NCI-H446 (cell line): ENCODE data around the gene KYNU.
"Not testable (repeated sequence)": the region's sequence is repeated elsewhere in the genome, so short reads cannot be mapped to it uniquely, and the experiment has no call there.

Experiments
- DNase-seq, 2 experiments: peaks; one replicate each; lab custom pipeline; 2025; lab: John Stamatoyannopoulos, UW

The KYNU gene

DNA sequence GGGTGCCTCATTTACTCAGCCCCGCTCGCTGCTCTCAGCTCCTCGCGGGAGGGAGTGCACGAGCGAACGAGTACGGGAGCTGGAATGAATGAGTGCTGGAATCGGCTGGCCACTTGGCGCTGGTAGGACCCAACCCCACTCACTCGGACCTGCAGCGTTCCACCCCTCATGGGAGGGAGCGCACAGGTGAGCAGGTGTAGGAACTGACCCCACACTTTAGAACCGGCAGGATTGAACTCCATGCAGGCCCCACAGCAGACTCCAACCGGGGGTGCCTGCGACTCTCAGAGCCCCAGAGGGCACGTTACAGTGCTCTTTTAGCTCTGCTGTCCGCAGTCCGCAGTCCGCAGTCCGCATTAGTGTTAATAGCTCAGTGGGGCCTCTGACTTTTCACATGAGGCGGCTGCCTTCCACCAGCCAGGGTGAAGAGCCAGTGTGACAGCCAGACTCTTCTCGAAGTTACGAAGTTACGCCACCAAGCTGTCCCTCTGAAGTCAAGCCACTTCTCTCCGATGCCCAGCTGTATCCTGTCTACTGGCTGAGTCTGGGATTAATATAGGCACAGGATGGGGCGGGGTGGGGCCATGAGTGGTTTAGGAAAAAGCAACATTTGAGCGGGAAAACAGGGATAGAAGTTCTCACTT, 149.1 kb downstream of the KYNU start:
- no peak for DNase-seq

DNA sequence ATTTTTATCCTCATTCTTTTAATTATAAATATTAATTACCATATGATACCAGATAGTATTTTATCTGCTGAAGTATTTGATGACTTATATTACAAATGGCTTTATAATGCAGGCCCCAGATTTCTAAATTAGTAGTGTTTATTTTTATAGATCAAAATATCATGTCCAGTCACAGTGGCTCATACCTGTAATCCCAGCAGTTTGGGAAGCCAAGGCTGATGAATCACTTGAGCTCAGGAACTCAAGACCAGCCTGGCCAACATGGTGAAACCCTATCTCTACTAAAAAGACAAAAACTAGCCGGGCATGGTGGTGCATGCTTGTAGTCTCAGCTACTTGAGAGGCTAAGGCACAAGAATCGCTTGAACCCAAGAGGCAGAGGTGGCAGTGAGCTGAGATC, 151.7 kb downstream of the KYNU start:
- DNase-seq = no peak

DNA sequence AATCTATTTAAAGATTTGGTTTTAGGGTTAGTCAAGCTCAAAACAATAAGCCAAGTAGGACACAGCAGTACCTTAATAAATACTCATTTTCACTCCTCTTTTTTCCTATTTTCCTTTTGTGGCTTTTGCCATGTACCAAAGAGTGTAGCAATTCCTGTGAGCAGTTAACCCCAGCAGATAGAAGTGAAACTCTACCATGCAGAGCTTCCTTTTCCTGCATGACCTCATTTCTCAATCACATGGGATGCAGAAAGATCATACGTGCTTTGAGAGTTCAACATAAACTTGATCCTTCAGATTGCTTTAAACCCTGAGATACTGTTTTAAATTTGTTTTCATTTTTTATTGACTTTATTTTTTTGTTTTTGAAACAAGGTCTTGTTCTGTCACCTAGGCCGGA, 152.7 kb downstream of the KYNU start:
- DNase-seq = no peak

DNA sequence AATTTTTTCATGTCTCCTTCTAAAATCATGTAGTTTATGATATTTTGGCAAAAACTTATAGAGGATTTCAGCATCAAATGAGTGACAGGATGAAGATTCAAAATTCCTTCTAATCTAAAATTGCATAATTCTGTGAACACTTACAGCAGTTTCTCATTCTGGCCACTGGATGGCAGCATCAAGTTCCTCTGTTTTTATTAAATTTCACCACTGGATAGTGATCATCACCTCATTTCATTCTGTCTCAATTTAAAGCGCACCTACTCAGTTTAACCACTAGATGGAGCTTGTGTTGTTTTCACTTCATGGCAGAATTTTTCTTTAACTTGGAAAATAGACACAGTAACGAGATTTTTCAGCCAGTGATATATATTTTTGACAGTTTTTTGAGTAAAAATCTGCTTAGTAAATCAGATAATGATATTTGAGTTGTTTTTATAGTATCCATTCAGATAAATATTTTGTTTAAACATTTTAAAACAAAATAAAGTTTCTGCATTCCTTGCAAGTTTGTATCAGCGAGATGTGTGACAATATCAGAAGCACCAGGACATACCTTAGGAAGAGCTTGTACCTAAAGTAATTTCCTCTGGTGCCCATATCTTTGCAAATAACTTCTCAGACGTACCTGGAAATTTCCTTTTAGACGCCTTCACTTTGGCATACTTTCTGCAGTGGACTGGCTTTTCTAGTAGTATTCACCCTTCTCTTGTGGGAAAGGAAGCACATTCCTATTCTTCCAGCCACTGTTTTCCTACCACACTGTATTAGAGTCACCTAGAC, 157.0 kb downstream of the KYNU start:
- peak; percentile 66 to 91 for DNase-seq

DNA sequence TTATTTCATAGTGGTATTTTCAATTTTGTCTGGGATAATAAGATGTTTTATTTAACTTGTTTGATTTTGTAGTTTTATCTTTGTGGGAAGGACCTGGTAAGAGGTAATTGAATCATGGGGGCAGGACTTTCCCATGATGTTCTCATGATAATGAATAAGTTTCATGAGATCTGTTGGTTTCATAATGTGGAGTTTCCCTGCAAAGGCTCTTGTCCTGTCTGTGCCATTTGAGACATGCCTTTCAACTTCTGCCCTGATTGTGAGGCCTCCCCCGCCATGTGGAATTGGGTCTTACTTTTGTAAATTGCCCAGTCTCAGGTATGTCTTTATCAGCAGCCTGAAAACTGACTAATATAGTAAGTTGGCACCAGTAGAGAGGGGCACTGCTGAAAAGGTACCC, 174.0 kb downstream of the KYNU start:
- DNase-seq = no peak

DNA sequence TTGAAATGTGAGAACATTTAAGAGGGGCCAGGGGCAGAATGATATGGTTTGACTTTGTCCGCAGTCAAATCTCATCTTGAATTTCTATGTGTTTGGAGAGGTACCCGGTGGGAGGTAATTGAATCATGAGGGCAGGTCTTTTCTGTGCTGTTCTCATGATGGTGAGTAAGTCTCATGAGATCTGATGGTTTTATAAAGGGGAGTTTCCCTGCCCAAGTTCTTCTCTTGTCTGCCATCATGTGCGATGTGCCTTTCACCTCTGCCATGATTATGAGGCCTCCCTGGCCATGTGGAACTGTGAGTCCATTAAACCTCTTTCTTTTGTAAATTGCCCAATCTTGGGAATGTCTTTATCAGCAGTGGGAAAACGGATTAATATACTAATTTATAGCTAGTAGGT, 176.0 kb downstream of the KYNU start:
- DNase-seq = not testable (repeated sequence)

DNA sequence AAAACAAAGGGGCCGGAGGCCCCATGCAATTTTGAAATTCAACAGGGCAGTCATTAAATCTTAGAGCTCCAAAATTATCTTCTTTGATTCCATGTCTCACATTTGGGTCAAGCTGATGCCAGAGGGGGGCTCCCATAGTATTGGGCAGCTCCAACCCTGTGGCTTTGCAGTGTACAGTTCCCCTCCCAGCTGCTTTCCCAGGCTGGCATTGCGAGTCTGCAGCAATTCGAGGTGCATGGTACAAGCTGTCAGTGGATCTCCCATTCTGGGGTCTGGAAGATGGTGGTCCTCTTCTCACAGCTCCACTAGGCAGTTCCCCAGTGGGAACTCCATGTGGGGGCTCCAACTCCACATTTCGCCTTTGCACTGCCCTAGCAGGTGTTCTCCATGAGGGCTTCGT, 179.1 kb downstream of the KYNU start:
- no peak for DNase-seq

DNA sequence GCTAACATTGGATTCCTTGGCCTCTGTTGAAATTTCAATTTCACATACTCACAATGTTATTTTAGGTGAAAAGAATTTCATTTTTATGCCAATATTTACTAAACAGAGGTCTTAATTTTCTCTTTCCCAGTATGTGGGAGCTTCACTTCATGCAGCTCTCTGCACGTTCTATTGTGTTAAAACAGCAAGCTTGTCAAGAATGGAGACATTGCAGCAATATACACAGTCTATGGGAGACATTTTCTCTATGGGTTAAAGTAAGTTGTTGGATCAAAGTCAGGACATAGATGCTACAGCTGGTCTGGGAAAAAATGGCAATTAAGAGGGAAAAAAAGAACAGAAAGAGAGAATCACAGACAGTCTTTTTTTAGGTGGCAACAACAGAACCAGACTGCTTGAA, 181.4 kb downstream of the KYNU start:
- DNase-seq = no peak

DNA sequence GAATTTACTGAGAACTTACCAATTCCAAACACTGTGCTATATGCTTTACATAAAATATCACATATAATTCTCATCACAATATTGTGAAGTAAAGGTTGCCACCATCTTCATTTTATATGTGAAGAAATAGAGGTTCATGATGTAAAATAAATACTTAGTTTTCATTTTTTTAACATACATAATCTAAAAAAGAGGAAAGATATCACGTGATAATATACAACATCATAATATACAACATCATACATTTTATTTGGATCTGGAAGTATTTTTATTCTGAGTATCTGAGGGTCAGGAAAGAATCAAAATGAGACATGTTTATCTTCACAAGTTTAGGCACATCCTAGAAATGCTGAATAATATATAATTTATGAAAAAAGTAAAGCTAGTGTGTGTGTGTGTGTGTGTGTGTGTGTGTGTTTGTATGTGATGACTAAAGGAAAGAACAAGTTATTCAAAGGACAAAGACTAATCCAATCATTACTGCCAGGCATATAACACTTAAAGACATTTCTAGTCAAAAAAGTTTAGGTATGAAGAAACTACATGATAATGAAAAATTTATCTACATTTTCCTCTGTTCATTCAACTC, 186.2 kb downstream of the KYNU start:
- no peak for DNase-seq

DNA sequence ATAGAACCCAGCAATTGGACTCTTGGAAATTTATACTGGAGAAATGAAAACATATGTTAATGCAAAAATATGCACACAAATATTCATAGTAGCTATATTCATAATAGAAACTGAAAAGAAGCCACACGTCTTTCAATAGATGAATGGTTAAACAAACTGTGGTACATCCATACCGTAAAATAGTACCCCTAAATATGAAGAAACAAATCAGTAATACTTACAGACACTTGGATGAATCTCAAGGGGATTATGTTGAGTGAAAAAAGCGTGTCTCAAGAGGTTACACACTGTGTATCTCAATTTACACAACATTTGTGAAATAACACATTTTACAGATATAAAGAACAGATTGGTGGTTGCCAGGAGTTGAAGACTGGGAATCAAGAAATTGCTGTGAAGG, 190.6 kb downstream of the KYNU start:
- no peak for DNase-seq

DNA sequence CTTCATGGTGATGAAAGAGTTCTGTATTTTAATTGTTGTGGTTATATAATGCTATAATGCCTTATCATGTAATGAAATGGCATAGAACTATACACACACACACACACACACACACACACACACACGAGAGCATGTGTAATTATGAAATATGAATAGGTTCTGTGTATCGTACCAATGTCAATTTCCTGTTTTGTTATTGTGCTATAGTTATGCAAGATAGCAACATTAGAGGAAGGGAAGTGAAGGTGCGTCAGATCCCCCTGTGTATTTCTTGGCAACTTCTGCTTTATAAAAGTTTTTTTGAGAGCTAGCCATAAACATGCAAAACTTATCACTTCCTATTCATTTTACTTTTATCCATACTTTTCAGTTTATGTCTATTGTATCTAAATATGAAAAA, 191.0 kb downstream of the KYNU start:
- no peak for DNase-seq

DNA sequence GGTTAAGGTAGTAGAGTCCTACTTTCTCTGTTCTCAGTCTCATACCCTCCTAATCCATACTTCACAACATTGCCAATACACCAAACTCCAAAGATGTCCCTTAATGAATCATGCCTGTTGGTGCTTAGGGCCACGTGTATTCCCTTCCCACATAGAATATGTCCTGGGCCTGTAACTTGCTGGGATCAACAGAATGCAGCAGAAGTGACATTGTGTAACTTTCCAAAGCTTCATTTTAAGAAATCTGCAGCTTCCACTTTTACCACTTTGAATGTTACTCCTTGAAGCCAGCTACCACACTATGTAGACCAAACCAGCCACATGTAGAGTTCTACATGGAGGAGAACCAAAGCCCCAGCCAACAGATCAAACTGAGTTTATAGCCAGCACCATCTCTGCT, 193.2 kb downstream of the KYNU start:
- DNase-seq = no peak

DNA sequence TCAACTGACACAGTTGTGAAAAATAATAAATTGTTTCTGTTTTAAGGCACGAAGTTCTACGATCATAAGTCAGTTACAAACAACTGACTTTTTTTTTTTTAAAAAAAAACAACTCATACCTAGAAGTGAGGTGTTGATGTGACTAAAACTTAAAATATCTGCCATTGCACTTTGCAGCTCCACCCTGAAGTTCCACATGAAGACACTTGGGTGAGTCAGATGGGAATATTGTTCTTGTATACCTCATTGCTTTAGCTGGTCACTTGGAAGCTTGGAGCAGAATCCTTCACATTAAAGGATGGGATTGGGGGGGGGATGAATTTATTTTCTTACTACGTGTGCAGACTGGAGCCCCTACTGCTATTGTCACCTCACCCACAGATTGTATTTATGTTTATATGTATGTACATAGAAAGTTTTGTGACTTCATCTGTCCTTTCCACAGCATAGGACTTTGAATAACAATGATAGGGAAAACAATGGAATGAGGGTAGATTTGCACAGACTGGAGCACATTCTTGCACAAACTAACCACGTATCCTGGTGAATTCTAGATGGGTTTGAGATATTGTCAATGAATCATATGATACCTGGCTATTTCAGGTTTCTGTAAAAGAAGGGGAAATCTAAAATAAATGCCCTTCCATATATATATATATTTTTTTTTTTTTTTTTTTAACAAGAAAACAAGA, 193.9 kb downstream of the KYNU start:
- DNase-seq = no peak

DNA sequence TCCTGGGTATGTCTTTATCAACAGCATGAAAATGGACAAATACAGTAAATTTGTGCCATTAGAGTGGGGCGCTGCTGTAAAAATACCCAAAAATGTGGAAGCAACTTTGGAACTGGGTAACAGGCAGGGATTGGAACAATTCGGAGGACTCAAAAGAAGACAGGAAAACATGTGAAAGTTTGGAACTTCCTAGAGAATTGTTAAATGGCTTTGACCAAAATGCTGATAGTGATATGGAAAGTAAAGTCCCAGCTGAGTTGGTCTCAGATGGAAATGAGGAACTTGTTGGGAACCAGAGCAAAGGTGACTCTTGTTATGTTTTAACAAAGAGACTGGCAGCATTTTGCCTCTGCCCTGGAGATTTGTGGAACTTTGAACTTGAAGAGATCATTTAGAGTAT, 197.4 kb downstream of the KYNU start:
- DNase-seq = not testable (repeated sequence)

DNA sequence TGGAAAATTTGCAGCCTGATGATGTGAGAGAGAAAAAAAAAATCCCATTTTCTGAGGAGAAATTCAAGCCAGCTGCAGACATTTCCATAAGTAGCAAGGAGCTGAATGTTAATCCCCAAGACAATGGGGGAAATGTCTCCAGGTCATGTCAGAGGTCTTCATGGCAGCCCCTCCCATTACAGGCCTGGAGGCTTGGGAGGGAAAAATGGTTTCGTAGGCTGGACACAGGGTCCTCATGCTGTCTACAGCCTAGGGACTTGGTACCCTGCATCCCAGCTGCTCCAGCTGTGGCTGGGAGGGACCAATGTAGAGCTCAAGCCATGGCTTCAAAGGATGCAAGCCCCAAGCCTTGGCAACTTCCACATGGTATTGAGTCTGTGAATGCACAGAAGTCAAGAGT, 198.2 kb downstream of the KYNU start:
- no peak for DNase-seq

DNA sequence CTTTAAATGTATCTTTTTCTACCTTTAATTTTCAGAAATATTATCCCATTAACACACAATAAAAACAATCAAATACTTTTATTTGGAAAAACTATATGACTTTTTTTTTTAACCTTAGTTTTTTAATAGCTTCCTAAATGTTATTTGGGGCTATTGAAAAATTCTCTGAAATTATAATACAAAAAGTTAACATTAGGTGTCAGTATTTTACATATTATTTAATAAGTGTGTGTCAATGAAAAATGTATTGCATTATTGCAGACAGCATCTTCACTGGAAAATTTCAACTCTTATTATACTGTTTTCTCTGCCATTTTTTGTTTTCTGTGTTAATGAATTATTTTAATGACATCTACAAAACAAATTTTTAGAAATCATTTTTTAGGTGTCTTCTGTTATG, 200.6 kb downstream of the KYNU start:
- DNase-seq = no peak

DNA sequence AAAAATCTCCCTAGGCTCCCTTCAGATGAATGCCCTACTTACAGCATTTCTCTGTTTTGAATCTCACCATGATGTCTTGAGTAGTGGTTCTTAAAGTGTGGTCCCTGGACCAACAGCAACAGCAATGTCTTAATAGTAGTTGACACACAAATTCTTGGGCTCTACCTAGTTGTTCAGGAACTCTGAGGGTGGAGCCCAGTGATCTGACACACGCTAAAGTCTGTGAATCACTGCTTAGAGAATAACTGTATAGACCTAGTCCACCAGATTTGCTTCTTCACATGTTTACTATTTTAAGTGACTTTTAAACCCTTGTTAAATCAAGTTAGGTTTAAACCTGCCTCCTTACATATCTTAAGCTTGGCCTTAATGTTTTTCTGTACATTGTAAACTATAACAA, 204.2 kb downstream of the KYNU start:
- no peak for DNase-seq

DNA sequence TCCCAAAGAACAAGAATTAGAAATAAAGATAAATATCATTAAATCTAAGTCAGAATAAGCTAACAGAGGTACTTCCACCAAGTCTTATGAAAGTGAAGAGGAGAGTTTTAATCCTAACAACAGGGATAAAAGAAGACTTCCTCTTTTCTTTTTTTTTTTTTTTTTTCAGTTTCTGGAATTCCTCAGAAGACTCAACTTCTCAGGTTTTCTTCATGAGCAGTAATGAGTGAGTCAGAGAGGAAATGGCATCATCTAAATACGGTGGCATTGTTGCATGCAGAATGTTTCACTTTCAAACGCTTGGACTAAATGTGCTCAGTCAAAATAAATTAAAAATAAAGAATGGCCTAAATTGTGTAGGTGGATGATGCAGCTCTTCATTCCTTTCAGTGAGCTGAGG, 206.2 kb downstream of the KYNU start:
- no peak for DNase-seq

DNA sequence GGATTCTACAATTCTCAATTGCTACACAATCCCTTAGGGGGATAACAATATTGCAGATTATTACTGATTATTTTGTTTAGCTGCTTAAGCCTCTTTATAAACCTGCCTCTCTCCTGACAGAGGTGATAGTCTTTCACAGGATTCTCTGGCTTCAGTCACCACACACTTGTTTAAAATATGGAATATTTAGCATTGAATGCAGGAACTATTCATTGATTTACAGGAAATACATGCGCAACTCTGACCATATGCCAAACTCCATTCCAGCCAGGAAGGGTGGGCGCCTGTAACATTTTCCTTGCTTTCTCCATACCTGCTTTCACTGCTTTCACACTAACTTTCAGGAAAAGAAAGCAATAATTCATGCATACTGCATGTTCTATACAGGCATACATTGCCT, 207.0 kb downstream of the KYNU start:
- no peak for DNase-seq

DNA sequence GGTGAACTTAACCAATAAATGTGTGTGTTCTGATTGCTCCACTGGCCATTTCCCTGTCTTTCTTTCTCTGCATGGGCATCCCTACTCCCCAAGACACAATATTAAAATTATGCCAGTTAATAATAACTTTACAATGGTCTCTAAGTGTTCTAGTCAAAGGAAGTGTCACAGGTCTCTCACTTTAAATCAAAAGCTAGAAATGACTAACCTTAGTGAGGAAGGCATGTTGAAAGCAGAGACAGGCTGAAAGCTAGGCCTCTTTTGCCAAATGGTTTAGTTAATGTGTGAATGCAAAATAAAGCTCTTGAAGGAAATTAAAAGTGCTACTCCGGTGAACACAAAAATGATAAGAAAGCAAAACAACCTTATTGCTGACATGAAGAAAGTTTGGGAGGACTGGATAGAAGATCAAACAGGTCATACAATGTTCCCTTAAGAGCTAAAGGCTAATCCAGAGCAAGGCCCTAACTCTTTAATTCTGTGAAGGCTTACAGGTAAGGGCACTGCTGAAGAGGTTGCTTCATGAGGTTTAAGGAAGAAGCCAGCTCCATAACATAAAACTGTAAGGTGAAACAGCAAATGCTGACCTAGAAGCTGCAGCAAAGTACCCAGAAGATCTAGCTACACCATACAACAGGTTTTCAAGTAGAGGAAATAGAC, 207.8 kb downstream of the KYNU start:
- no peak for DNase-seq

DNA sequence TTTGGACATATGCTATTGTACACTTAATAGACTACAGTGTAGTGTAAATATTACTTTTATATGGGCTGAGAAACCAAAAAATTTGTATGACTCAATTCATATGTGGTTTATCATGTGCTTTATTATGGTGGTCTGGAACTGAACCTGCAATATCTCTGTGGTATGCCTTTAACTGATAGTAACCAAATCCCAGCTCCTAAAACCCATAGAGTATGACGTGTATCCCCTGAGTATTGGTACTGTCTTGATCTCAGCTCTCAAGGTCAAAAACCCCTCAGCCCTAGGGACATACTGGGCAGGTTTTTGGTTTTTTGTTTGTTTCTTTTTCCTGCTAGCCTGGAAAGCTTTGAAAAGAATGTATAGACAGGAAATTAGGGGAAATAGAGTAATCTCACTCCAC, 209.6 kb downstream of the KYNU start:
- no peak for DNase-seq

DNA sequence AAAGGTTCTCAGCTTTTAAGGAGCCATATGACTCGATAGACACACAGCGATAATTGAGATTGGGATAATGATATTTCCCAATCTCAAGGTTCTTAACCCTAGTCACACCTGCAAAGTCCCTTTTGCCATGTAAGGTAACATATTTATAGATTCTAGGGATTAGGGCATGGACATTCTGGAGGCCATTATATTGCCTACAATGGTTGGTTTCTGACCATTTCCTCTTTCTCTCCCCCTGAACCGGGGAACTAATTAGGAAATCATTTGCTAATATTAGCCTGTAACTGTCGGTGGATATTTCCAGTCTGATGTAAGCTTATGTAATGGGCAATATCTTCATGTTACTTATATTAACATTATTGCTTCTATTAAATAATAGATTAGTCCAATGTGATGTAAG, 210.9 kb downstream of the KYNU start:
- no peak for DNase-seq
